DMS79 (cell line): Measurements from ENCODE around the gene ARTN.

Experiments used
- DNase-seq: peaks from one replicate; lab custom pipeline; 2025; lab: John Stamatoyannopoulos, UW

The ARTN gene

GRCh38 chr1:43985984-43986595 is 52.5 kb downstream of the ARTN start:
- DNase-seq: no peak

DNA sequence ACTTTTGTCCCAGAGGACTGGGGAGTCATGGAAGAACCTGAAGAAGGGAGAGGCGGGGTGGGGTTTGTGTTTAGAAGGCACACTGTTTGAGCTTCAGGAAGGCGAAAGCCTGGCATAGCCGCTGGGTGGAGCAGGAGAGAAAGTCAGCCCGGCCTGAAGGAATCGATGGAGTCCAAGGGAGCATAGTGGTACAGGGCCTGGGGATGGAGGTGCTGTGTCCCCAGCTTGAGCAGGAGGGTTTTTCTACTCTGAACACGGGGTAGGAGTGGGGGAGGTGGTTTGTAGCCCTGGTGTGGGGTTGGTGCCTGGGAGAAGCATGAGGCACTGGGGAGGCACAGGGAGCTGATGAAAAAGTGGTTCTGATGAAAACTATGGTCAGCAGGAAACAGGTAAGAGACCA is 53.1 kb downstream of the ARTN start:
- no peak for DNase-seq
